ENCODE measurements around the gene CNTNAP4. TPM values are rescaled to one million over a fixed set of nuclear protein-coding genes. Genes with fewer than 3 reads are reported as not detected.

The CNTNAP4 gene
- total RNA-seq, 1 donor from 2014 or later, result not detected

- H3K36me3 ChIP-seq (ENCODE audit: control insufficient read depth, insufficient read depth, low read length), result no peaks in the 10 kb centered on the region
- no peak overlapping the region for H3K4me3 ChIP-seq (ENCODE audit: low read depth, low read length)
- H3K27me3 ChIP-seq (ENCODE audit: control insufficient read depth, insufficient read depth, low read length), result no peaks in the 10 kb centered on the region
- no peak for DNase-seq (ENCODE audit: low read depth)
- TF ChIP-seq, protein P1, sequence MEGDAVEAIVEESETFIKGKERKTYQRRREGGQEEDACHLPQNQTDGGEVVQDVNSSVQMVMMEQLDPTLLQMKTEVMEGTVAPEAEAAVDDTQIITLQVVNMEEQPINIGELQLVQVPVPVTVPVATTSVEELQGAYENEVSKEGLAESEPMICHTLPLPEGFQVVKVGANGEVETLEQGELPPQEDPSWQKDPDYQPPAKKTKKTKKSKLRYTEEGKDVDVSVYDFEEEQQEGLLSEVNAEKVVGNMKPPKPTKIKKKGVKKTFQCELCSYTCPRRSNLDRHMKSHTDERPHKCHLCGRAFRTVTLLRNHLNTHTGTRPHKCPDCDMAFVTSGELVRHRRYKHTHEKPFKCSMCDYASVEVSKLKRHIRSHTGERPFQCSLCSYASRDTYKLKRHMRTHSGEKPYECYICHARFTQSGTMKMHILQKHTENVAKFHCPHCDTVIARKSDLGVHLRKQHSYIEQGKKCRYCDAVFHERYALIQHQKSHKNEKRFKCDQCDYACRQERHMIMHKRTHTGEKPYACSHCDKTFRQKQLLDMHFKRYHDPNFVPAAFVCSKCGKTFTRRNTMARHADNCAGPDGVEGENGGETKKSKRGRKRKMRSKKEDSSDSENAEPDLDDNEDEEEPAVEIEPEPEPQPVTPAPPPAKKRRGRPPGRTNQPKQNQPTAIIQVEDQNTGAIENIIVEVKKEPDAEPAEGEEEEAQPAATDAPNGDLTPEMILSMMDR (IDR thresholded peaks at IDR 0.05; ENCODE audit: insufficient read depth, low read length, poor library complexity, severe bottlenecking), result no peak
Observed at GRCh38 chr16:76456016-76456415, 178.8 kb downstream of the CNTNAP4 start.

- TF ChIP-seq, protein P1 (IDR thresholded peaks at IDR 0.05; ENCODE audit: insufficient read depth, low read length, poor library complexity, severe bottlenecking), result no peak
- Histone ChIP-seq H3K36me3 (ENCODE audit: control insufficient read depth, insufficient read depth, low read length) (no peaks in the 10 kb centered on the region), H3K27me3 (ENCODE audit: control insufficient read depth, insufficient read depth, low read length) (no peaks in the 10 kb centered on the region), H3K4me3 (ENCODE audit: low read depth, low read length) (no peak overlapping the region)
- no peak for DNase-seq (ENCODE audit: low read depth)
Observed at GRCh38 chr16:76459111-76459510, 181.9 kb downstream of the CNTNAP4 start.

GRCh38 chr16:76461836-76462235 is 184.6 kb downstream of the CNTNAP4 start:
- Histone ChIP-seq H3K27me3 (ENCODE audit: control insufficient read depth, insufficient read depth, low read length) (no peaks in the 10 kb centered on the region), H3K36me3 (ENCODE audit: control insufficient read depth, insufficient read depth, low read length) (no peaks in the 10 kb centered on the region), H3K4me3 (ENCODE audit: low read depth, low read length) (no peak overlapping the region)
- TF ChIP-seq, protein P1 (IDR thresholded peaks at IDR 0.05; ENCODE audit: insufficient read depth, low read length, poor library complexity, severe bottlenecking), result no peak
- no peak for DNase-seq (ENCODE audit: low read depth)

DNA sequence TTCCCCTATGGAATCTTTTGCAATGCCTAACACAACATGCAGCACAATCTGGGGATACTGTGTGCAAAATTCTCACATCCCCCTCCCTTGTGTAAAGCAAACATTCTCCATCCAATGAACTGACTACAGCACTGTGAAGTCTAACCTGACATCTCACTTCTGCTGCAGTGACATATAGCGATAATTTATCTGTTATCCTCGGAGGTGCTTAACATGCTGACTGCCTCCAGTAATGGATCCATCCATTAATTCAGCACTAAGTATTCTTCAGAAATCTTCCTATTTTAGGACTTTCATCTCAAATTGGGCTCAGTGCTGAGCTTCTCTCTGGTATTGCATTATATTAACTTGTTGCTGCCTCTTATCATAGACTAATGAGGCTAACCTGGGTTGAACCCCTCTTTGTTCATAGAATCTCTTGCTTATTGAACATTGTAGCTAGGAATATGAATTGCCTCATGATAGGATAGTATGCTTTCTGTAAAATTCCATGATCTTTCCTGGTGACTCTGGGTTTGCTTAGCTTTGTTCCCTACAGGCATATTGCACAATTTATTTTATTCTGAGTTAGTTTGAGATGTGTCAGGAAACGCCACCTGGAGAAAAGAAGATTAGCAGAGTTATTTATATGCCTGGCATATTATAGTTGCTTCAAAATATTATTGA is 187.9 kb downstream of the CNTNAP4 start:
- no peaks in the 10 kb centered on the region for H3K36me3 ChIP-seq (ENCODE audit: control insufficient read depth, insufficient read depth, low read length)
- TF ChIP-seq, protein P1 (IDR thresholded peaks at IDR 0.05; ENCODE audit: insufficient read depth, low read length, poor library complexity, severe bottlenecking), result no peak

GRCh38 chr16:76466871-76467270 is 189.7 kb downstream of the CNTNAP4 start:
- TF ChIP-seq, protein P1 (IDR thresholded peaks at IDR 0.05; ENCODE audit: insufficient read depth, low read length, poor library complexity, severe bottlenecking), result no peak
- no peaks in the 10 kb centered on the region for H3K36me3 ChIP-seq (ENCODE audit: control insufficient read depth, insufficient read depth, low read length)
- no peak for DNase-seq (ENCODE audit: low read depth)
- H3K4me3 ChIP-seq (ENCODE audit: low read depth, low read length), result no peak overlapping the region
- no peaks in the 10 kb centered on the region for H3K27me3 ChIP-seq (ENCODE audit: control insufficient read depth, insufficient read depth, low read length)

More for the DNA sequence above, 187.9 kb downstream of the CNTNAP4 start:
- H3K27me3 ChIP-seq (ENCODE audit: control insufficient read depth, insufficient read depth, low read length), result no peaks in the 10 kb centered on the region
- H3K4me3 ChIP-seq (ENCODE audit: low read depth, low read length), result no peak overlapping the region
- no peak for DNase-seq (ENCODE audit: low read depth)

DNA sequence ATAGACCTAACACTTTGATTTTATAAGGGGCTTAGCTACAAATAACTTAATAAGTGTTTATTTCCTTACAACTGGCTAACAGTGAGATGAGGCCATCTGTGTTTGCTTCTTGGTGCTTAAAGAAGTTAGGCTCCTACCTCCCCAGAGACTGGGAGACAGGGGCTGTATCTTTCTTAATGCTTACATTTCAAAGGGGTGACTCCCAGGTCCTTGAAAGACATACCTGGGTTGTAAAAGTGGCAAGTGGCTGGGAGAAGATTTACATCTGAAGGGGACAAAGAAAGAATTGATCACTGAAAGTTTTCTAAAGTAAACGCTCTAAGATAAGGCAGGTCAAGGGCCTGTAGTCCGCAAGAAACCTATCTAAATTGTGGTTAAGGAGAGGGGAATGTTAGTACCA is 196.8 kb downstream of the CNTNAP4 start:
- Histone ChIP-seq H3K4me3 (ENCODE audit: low read depth, low read length) (no peak overlapping the region), H3K36me3 (ENCODE audit: control insufficient read depth, insufficient read depth, low read length) (no peaks in the 10 kb centered on the region), H3K27me3 (ENCODE audit: control insufficient read depth, insufficient read depth, low read length) (no peaks in the 10 kb centered on the region)
- TF ChIP-seq, protein P1 (IDR thresholded peaks at IDR 0.05; ENCODE audit: insufficient read depth, low read length, poor library complexity, severe bottlenecking), result no peak
- no peak for DNase-seq (ENCODE audit: low read depth)

Measured in kidney epithelial cell (primary cell).